Right cardiac atrium (tissue), 5 donors: ENCODE results near the gene DLK1. TPM values are rescaled to one million over a fixed set of nuclear protein-coding genes. Genes with fewer than 3 reads are reported as not detected.

Experiments used
- ATAC-seq, 2 donors: fragments of 200-7000 bp; cut with Tn5 transposase; one replicate each; pipeline versions ENCODE4 v1.8.0 to v1.9.1; 2020; ENCODE audit warnings: moderate library complexity in 2 of 2, mild to moderate bottlenecking in 1 of 2
- DNase-seq, 3 donors: peaks; one replicate each; pipeline ENCODE4 v3.0.0-alpha.2; 2020
- H3K27ac ChIP-seq: one replicate; pipeline ENCODE4 v1.5.1; 2013; ENCODE audit warnings: mild to moderate bottlenecking, low read length, control low read depth, moderate library complexity
- H3K27me3 ChIP-seq: one replicate; pipeline ENCODE4 v1.6.1; 2013; ENCODE audit not compliant: control insufficient read depth, insufficient read depth
- H3K4me1 ChIP-seq: one replicate; pipeline ENCODE4 v1.6.1; 2013; ENCODE audit warnings: low read length; ENCODE audit not compliant: control insufficient read depth, insufficient read depth
- H3K4me3 ChIP-seq: one replicate; pipeline ENCODE4 v1.5.1; 2013; ENCODE audit warnings: low read length, control low read depth
- H3K9me3 ChIP-seq: one replicate; pipeline ENCODE4 v1.6.1; 2013; ENCODE audit warnings: low read length; ENCODE audit not compliant: control insufficient read depth
- WGBS: extraction: QIAGEN DNeasy Blood & Tissue Kit; methylation state at CpG from one replicate; pipeline ENCODE4 v1.1.7; 2013; 5-methylcytosine and 5-hydroxymethylcytosine counted together
- intact Hi-C, 4 donors: fragments of 100-400 bp; cut with DNase I; formaldehyde crosslinking; loops; one replicate each; pipeline versions ENCODE4 v1.11.0 to v1.14.0; 2022 to 2023
- polyA plus RNA-seq: library from polyadenylated mRNA; stranded (reverse); fragments of 200-250 nt; gene quantifications from one replicate; pipeline ENCODE4 v1.2.3, GENCODE V29; 2013
- total RNA-seq, 4 donors: library from RNA; stranded (reverse); fragmentation: NEBNext Ultra II Directional; extraction: Animal tissue kit (Norgen Biotek cat#: 25700); gene quantifications; one replicate each; pipeline ENCODE4 v1.2.1, GENCODE V29; 2021
- donor health status: healthy with polysubstance abuse.
- donor health status: DM: no; HTN: yes; CAD: no.
- donor health status: DM: no; HTN: no; CAD: no.
- donor health status: DM: no; HTN: yes; CAD: no; lungs with severe emphysema.
- donor health status: DM: yes; HTN: yes; CAD: no.

Gene DLK1
- total and polyA plus RNA-seq, 5 donors: 0.07 TPM; not detected in 4

DNA sequence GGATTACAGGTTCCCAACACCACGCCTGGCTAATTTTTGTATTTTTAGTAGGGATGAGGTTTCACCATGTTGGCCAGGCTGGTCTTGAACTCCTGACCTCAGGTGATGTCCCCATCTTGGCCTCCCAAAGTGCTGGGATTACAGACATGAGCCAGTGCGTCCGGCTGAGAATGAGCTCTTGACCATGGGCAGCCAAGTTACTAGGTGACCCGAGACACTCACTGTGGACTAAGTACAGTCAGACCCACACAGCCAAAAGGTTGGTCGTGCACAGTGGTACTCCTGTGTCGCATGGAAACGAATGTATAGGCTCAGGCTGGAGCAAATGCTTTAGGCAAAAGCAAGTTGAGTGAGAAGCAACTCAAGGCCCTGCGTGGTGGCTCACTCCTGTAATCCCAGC lies 21.0 kb downstream of the DLK1 start:
- Histone ChIP-seq H3K4me3 (no peak overlapping the region), H3K9me3 (no peaks in the 10 kb centered on the region), H3K27me3 (no peaks in the 10 kb centered on the region), H3K27ac (no peak overlapping the region), H3K4me1 (no peaks in the 10 kb centered on the region)
- ATAC-seq (no peak), DNase-seq (no peak)
- 91% methylated on average over 8 of the region's 8 CpGs for WGBS
- intact Hi-C loops: no loop called here

DNA sequence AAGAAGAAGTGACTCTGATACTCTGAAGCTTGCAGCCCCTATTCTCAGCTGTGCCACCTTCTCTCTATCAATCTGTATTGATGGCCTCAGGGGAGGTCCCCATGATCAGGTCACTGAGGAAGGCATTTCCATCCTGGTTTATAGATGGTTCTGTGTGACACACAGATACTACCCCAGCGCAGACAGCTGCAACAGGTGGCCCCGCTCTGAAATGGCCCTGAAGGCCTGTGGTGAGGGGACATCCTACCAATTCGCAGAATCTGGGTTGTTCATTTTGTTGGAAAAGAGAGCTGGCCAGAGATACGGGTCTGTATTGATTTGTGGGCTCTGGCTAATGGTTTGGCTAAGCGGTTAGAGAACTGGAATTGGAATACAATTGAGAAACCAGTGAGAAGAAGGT lies 21.7 kb downstream of the DLK1 start:
- DNase-seq (no peak), ATAC-seq (no peak)
- H3K27me3 ChIP-seq: no peaks in the 10 kb centered on the region
- no peak overlapping the region for H3K4me3 ChIP-seq
- intact Hi-C loops: no loop called here
- no peaks in the 10 kb centered on the region for H3K9me3 ChIP-seq
- no peaks in the 10 kb centered on the region for H3K4me1 ChIP-seq
- 72% methylated on average over 5 of the region's 5 CpGs for WGBS
- H3K27ac ChIP-seq: no peak overlapping the region

DNA sequence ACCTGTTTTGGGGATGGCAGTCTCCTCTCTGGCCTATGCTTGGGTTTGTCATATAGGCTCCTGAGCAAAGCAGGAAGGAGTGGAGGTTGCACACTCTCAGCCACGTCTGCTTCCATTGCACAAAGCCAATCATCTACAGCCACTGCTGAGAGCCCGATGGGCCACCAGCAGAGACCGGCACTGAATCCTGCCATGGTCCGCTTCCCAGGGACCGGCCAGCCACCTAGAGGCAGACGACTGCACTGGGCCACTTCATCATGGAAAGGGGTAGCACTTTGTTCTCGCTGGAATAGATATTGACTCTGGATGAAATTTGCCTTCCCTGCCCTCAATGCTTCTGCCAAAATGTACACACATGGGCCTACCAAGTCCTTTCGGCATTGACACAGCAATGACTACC lies 22.3 kb downstream of the DLK1 start:
- Histone ChIP-seq H3K9me3 (no peaks in the 10 kb centered on the region), H3K4me1 (no peaks in the 10 kb centered on the region), H3K27ac (no peak overlapping the region), H3K4me3 (no peak overlapping the region), H3K27me3 (no peaks in the 10 kb centered on the region)
- ATAC-seq (no peak), DNase-seq (no peak)
- WGBS: 80% methylated on average over 8 of the region's 8 CpGs
- intact Hi-C loops: no loop called here

DNA sequence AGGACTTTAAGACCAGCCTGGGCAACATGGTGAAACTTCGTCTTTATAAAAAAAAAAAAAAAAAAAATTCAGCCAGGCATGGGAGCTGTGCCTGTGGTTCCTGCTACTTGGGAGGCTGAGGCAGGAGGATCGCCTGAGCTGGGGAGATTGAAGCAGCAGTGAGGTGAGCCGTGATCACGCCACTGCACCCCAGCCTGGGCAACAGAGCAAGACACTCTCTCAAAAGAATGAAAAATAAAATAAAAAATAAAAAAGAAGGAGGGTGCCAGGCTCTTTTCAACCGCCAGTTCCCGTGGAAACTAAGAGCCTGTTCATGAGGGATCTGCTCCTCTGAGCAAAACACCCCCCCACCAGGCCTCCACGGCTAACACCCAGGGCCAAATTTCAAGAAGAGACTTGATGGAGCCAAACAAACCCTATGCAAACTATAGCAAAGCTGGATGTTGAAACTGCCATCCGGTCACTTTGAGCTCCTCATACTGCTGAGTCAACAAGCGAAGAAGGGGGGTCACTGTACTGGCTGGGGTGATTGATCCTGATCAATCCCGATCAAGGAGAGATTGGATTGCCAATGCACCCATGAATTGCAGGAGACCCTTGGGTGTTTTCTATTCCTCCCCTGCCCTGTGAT lies 23.4 kb downstream of the DLK1 start:
- H3K27ac ChIP-seq: no peak overlapping the region
- 95% methylated on average over 10 of the region's 10 CpGs for WGBS
- intact Hi-C loops: no loop called here

DNA sequence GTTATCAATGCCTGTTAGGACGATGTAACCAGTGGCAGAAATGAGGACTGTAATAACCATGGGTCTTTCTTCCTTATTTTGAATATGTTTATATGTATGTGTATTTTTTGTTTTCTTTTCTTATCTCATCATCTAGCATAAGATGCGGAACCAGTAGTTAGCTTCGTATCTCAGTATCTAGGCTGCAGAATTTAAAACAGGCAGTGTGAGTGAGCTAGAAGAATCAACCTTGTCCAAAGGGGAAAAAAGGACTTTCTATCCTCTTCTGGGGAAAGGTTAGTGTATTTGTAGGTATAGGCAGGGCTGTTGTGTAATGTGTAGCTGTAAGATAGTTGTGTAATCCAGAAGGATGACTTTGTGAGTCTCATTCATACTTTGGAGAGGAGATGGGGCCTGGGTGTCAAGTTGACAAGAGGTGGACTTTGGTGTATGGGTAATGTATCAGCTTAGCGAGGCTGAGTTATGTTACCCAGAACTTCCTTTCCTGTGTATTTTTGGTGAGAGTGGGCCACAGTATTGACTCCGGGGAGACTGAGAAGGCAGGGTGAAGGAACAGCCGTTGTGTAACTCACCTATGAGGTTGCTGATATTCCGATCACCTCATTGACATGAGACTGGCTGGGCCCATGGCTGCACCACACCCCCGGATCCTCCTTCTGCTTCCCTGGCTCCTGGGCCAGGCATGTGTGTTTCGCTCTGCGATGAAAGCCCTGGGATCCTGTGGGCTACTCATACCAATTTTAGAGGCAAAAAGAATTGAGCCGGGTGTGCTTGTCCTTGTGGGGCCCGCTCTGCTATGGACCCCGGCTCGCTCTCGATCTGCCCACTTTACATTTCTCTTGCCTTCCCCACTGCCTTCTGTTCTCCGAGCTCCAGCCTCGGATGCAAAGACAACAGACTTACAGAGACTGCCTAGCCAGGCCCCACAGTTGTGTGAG lies 24.3 kb downstream of the DLK1 start:
- DNase-seq (no peak), ATAC-seq (no peak)
- no peaks in the 10 kb centered on the region for H3K9me3 ChIP-seq
- intact Hi-C loops: no loop called here
- H3K4me1 ChIP-seq: no peaks in the 10 kb centered on the region
- no peak overlapping the region for H3K4me3 ChIP-seq
- 87% methylated on average over 17 of the region's 17 CpGs for WGBS
- no peaks in the 10 kb centered on the region for H3K27me3 ChIP-seq
- H3K27ac ChIP-seq: no peak overlapping the region

More for the DNA sequence above, 23.4 kb downstream of the DLK1 start:
- no peaks in the 10 kb centered on the region for H3K9me3 ChIP-seq
- DNase-seq (no peak), ATAC-seq (no peak)
- H3K4me3 ChIP-seq: no peak overlapping the region
- H3K4me1 ChIP-seq: no peaks in the 10 kb centered on the region
- no peaks in the 10 kb centered on the region for H3K27me3 ChIP-seq

DNA sequence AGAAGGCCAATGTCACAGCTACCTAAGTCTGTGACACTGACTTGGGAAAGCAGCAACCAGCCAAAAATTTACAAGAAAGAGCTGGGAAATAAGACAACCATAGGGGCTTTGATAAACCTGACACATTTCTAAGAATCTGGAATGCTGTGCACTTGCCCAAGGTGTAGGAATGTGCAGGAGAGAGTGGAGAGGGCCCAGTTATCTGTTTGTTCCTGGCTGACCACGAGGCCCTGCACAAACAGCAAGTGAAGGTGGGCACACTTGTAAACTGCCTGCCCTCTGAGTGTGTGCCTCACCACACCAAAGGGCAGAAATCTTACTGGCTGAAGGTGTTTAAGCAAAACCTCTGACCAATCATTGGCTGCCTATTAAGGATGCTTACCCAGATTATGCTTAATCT lies 27.3 kb downstream of the DLK1 start:
- Histone ChIP-seq H3K27me3 (no peaks in the 10 kb centered on the region), H3K4me3 (no peak overlapping the region), H3K9me3 (no peaks in the 10 kb centered on the region), H3K27ac (no peak overlapping the region), H3K4me1 (no peaks in the 10 kb centered on the region)
- intact Hi-C loops: no loop called here
- WGBS: 36% methylated on average over 1 of the region's 1 CpG
- DNase-seq (no peak), ATAC-seq (no peak)

DNA sequence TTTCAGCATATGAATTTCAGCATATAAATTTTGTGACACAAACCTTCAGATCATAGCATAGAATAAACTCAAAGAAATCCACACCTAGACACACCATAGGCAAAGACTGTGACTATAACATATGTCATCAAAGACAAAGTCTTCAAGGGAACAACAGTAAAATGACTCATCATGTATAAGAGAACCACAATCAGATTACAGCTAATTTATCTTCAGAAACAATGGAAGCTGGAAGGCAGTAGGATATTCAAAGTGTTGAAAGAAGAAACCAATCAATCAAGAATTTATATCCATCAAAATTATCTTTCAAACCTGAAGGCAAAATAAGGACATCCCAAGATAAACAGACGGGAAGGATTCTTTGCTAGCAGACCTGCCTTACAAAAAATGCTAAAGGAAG lies 29.0 kb downstream of the DLK1 start:
- H3K27me3 ChIP-seq: no peaks in the 10 kb centered on the region
- DNase-seq (no peak), ATAC-seq (no peak)
- no peak overlapping the region for H3K4me3 ChIP-seq
- no peaks in the 10 kb centered on the region for H3K9me3 ChIP-seq
- intact Hi-C loops: no loop called here
- H3K27ac ChIP-seq: no peak overlapping the region
- WGBS: 69% methylated on average over 1 of the region's 1 CpG
- no peaks in the 10 kb centered on the region for H3K4me1 ChIP-seq

DNA sequence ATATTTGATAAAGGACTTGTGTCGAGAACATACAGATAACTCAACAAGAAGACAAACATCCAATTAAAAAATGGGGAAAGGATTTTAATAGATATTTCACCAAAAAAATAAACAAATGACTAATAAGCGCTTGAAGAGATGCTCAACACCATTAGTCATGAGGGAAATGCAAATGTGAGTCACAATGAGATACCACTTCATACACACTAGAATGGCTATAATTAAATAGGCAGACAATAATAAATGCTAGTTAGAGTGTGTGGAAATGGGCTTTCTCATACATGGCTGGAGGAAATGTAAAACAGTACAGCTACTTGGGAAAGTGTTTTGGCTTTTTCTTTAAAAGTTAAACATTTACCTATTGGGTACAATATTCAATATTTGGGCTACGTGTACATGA lies 34.8 kb downstream of the DLK1 start:
- no peak for ATAC-seq
- Histone ChIP-seq H3K9me3 (no peaks in the 10 kb centered on the region), H3K27me3 (no peaks in the 10 kb centered on the region), H3K4me3 (no peak overlapping the region), H3K27ac (no peak overlapping the region), H3K4me1 (no peaks in the 10 kb centered on the region)
- intact Hi-C loops: no loop called here
- 93% methylated on average over 3 of the region's 3 CpGs for WGBS
- DNase-seq: no peak

DNA sequence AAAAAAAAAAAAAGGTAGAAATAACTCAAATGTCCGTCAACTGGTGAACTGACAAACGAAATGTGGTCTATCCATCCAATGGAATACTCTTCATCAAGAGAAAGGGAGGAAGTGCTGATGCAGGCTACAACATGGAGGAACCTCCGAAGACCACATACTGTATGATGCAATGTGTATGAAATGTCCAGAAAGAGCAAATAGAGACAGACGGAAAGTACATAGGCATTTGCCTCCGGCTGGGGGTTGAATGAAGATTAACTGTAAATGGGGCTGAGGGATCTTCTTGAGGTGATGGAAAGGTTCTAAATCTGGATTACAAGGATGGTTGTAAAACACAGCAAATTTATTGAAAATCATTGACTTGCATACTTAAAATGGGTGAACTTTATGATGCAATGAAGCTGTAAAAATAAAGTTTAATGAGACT lies 35.4 kb downstream of the DLK1 start:
- Histone ChIP-seq H3K27me3 (no peaks in the 10 kb centered on the region), H3K4me1 (no peaks in the 10 kb centered on the region), H3K27ac (no peak overlapping the region), H3K9me3 (no peaks in the 10 kb centered on the region), H3K4me3 (no peak overlapping the region)
- WGBS: 80% methylated on average over 5 of the region's 5 CpGs
- no peak for ATAC-seq
- no peak for DNase-seq
- intact Hi-C loops: no loop called here

DNA sequence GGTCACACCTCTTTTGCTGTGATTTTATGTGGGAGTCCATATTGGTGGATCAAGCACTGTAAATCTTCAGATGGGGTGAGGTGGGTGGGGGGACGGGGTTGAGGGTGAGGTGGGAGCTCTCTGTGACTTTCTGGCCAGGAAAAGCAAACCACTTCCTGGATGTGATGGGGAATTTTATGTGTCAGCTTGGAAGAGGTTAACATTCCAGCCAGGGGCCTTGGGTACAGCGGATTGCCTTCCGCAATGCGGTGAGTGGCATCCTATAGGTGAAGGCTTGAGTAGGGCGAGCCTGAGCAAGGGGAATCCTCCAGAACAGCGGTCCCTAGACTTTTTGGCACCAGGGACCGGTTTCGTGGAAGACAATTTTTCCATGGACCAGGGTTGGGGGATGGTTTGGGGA lies 36.2 kb downstream of the DLK1 start:
- intact Hi-C loops: no loop called here
- DNase-seq: no peak

DNA sequence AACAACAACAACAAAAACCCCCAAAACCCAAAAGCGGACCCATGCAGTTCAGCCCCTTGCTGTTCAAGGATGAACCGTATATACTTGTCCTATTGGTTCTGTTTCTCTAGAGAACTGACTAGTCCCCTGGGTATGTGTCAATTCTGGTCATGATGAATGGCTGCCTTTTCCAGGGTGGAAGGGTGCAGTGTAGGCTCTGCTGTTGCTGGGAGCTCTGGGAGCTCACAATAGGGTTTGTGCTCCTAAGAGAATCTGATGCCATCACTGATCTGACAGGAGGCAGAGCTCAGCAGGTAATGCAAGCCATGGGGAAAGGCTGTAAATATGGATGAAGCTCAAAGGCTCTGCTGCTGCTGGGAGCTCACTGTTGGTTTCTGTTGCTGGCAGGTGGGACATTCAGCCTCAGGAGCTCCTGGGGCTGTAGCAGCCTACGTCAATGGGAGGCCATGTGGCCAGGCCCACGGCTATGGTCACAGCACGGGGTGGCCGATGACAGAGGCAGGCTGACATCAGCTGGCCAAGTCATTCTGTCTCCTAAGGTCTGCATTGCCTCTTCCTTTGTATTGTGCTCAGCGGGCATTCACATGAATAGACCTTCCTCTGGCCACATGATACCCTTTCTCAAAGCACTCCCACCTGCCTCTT lies 37.9 kb downstream of the DLK1 start:
- Histone ChIP-seq H3K4me3 (no peak overlapping the region), H3K27me3 (no peaks in the 10 kb centered on the region), H3K27ac (no peak overlapping the region), H3K4me1 (no peaks in the 10 kb centered on the region), H3K9me3 (no peaks in the 10 kb centered on the region)
- WGBS: 82% methylated on average over 7 of the region's 7 CpGs
- DNase-seq (no peak), ATAC-seq (no peak)
- intact Hi-C loops: no loop called here

More for the DNA sequence above, 36.2 kb downstream of the DLK1 start:
- Histone ChIP-seq H3K4me1 (no peaks in the 10 kb centered on the region), H3K4me3 (no peak overlapping the region), H3K9me3 (no peaks in the 10 kb centered on the region), H3K27me3 (no peaks in the 10 kb centered on the region), H3K27ac (no peak overlapping the region)
- no peak for ATAC-seq
- WGBS: 90% methylated on average over 8 of the region's 8 CpGs
